ENCODE measurements around the gene JUNB.
"Not testable (repeated sequence)": the region's sequence is repeated elsewhere in the genome, so short reads cannot be mapped to it uniquely, and the experiment has no call there.

JUNB gene

GRCh38 chr19:12788682-12789097 lies 2.6 kb upstream of the JUNB start:
- DNase-seq (ENCODE audit: extremely low read depth in 1 of 2, low read depth in 1 of 2) = no peak

GRCh38 chr19:12789098-12789903 lies 2.0 kb upstream of the JUNB start:
- DNase-seq (ENCODE audit: extremely low read depth in 1 of 2, low read depth in 1 of 2) = no peak

- peak; percentile 87 to 89 for DNase-seq (ENCODE audit: extremely low read depth in 1 of 2, low read depth in 1 of 2)
Observed at GRCh38 chr19:12789904-12790619, 1.2 kb upstream of the JUNB start.

- DNase-seq (ENCODE audit: extremely low read depth in 1 of 2, low read depth in 1 of 2) = no peak
Observed at GRCh38 chr19:12790628-12791344, 500 bp upstream of the JUNB start.

DNA sequence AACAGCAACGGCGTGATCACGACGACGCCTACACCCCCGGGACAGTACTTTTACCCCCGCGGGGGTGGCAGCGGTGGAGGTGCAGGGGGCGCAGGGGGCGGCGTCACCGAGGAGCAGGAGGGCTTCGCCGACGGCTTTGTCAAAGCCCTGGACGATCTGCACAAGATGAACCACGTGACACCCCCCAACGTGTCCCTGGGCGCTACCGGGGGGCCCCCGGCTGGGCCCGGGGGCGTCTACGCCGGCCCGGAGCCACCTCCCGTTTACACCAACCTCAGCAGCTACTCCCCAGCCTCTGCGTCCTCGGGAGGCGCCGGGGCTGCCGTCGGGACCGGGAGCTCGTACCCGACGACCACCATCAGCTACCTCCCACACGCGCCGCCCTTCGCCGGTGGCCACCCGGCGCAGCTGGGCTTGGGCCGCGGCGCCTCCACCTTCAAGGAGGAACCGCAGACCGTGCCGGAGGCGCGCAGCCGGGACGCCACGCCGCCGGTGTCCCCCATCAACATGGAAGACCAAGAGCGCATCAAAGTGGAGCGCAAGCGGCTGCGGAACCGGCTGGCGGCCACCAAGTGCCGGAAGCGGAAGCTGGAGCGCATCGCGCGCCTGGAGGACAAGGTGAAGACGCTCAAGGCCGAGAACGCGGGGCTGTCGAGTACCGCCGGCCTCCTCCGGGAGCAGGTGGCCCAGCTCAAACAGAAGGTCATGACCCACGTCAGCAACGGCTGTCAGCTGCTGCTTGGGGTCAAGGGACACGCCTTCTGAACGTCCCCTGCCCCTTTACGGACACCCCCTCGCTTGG lies 966 bp downstream of the JUNB start:
- no peak for DNase-seq (ENCODE audit: extremely low read depth in 1 of 2, low read depth in 1 of 2)

DNA sequence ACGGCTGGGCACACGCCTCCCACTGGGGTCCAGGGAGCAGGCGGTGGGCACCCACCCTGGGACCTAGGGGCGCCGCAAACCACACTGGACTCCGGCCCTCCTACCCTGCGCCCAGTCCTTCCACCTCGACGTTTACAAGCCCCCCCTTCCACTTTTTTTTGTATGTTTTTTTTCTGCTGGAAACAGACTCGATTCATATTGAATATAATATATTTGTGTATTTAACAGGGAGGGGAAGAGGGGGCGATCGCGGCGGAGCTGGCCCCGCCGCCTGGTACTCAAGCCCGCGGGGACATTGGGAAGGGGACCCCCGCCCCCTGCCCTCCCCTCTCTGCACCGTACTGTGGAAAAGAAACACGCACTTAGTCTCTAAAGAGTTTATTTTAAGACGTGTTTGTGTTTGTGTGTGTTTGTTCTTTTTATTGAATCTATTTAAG lies 1.6 kb downstream of the JUNB start:
- no peak for DNase-seq (ENCODE audit: extremely low read depth in 1 of 2, low read depth in 1 of 2)

DNA sequence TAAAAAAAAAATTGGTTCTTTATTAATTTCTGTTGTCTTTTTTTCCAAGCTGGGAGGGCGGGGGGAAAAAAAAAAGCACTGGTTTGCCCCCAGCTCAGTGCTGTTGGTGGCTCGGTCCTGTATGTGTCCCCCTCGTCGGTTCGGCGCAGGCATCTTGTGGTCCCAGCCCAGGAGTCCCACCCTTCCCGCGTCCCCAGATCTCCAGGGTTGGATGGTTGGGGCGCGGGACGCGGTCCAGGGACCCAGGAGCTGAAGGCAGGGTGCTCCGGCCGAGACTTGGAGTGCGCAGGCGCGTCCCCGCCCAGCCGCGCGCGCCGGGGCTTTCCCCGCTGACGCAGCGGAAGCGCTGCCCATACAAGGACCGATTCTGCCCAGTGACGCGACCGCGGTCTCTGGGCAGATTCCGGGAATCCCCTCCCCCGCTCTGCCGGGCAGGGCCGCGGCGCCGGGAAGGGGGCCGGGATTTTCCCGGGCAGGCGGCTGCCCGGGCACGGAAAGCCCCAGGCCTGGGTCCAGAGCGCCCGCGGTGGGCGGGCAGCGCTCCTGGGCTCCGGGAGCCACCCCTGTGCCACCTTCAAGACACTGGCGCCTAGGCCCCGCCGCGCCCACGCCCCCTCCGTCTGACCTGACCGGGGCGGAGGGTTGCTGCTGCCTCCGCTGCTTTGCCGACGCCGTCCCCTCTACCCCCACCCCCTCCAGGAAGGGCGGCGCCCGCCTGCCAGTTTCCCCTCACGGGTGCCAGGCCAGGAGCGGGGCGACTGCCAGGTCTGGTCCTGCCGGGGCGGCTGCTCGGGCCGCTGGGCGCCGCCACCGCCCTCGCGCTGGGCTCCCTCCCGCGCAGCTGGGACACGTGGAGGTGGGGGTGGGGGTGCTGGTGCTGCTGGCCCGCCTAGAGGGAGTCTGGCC lies 2.3 kb downstream of the JUNB start:
- DNase-seq (ENCODE audit: extremely low read depth in 1 of 2, low read depth in 1 of 2) = peak; percentile 86 to 90

GRCh38 chr19:12794196-12794941 lies 3.1 kb downstream of the JUNB start:
- no peak for DNase-seq (ENCODE audit: extremely low read depth in 1 of 2, low read depth in 1 of 2)

DNA sequence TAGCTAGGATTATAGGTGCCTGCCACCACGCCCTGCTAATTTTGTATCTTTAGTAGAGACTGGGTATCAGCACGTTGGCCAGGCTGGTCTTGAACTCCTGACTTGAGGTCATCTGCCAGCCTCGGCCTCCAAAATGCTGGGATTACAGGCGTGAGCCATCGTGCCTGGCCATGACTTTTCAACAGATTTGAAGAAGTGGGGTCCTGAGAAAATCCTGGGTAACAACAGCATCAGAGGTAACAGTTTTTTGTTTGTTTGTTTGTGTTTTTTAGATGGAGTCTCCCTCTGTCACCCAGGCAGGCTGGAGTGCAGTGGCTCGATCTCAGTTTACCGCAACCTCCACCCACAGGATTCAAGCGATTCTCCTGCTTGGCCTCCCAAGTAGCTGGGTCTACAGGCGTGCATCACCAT lies 3.7 kb downstream of the JUNB start:
- no peak for DNase-seq (ENCODE audit: extremely low read depth in 1 of 2, low read depth in 1 of 2)

DNA sequence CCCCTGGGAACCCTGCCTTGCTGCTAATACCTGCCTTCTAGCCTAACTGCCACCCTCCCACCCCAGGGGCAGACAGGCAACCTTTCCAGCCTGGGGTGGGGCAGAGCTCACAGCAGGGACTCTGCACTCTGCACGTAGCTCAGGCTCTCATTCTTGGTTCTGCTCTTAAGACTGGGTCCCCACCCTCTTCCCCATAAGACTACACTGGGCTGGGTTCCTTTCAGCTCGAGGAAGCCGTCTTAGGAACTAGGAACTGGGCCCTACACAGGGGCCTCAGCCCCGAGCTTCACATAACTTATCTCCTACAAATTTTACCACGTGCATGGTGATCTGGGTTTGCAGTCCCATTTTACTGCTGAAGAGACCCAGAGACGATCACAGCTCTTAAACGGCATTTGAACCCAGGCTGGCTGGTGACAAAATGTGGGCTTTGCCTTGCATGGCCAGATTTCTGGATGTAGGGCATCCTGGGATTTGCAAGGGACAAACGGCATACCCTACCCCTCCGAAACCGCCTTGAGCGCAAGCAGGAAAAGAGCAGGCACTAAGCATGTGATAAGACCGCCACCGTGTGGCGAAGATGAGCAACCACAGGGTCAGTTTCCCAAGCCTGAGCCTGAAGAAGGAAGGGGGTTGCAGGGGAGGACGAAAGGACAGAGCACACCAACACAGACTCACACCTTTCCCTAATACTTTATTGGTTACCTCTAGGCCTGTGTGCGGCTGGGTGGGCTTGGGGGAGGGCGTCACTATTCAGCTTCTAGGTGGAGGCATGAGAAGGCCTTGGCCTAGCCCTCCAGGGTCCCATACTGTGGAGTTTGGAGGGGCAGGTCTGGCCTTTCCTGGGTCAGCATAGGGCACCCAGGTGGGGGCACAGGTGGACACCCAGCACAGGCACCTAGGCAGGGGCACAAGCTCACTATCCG lies 5.1 kb downstream of the JUNB start:
- peak in 1 of 2 donors; percentile 62 for DNase-seq (ENCODE audit: extremely low read depth in 1 of 2, low read depth in 1 of 2)

GRCh38 chr19:12797141-12797587 lies 5.9 kb downstream of the JUNB start:
- no peak for DNase-seq (ENCODE audit: extremely low read depth in 1 of 2, low read depth in 1 of 2)

DNA sequence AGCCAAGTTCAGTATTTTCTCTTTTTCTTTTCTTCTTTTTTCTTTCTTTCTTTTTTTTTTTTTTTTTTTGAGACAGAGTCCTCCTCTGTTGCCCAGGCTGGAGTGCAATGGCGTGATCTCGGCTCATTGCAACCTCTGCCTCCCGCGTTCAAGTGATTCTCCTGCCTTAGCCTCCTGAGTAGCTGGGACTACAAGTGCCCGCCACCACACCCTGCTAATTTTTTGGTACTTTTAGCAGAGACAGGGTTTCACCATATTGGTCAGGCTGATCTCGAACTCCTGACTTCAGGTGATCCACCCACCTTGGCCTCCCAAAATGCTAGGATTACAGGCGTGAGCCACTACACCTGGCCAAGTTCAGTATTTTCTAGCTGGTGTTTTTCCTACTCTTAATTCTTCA lies 6.3 kb downstream of the JUNB start:
- not testable (repeated sequence) for DNase-seq (ENCODE audit: extremely low read depth in 1 of 2, low read depth in 1 of 2)

- DNase-seq (ENCODE audit: extremely low read depth in 1 of 2, low read depth in 1 of 2) = no peak
Observed at GRCh38 chr19:12799742-12800465, 8.6 kb downstream of the JUNB start.

DNA sequence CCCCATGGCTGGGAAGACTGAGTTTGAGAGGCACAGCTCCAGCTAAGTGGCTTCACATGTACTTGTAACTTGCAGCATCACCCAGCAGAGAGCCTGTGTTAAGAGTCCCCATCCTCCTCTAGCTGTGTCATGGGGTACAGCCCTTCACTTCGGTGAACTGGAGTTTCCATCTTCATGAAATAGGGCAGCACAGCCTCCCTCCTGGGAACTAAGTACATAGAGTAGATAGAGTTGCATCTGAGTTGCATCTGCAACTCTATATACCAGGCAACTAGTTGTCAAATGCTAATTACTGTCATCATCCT lies 9.1 kb downstream of the JUNB start:
- DNase-seq (ENCODE audit: extremely low read depth in 1 of 2, low read depth in 1 of 2) = no peak

- DNase-seq (ENCODE audit: extremely low read depth in 1 of 2, low read depth in 1 of 2) = no peak
Observed at GRCh38 chr19:12800923-12801465, 9.7 kb downstream of the JUNB start.

DNA sequence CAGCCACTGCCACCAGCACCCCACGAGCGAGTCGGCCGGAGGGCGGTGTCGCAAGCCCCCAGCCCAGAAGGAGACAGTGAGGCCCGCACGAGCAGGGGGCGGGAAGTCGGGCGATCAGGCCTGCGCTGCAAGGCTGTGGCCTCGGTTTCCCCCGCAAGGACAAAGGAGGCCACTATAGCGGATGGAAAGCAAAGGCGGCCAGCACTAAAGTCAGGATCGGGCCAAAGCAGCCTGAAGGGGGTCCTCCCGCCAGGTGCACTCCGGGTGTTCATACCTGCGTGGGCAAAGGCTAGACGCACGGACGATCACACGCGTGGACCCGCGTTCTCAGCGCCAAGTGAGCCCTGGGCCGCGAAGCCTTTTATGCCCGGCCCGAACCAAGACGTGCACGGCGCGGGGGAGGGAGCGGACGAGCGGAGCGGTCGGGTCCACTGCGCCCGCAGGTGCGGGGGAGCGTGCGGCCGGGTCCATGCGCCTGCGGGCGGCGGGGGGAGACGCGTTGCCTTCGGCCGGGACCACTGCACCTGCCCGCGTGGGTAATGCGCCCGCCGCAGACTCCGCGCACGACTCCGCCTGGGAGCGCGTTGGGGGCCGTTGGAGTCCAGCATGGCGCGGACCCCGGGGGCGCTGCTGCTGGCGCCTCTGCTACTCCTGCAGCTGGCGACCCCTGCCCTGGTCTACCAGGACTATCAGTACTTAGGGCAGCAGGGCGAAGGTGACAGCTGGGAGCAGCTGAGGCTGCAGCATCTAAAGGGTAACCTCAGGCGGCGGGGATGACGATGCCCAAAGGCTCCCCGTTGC lies 10.4 kb downstream of the JUNB start, which contains the start of the genes PRDX2 and THSD8:
Gene PRDX2, minus strand, starts transcription at position 335 of the 801 bp plus-strand sequence. CDS start 539 bp downstream, outside the sequence.
Gene THSD8, plus strand, starts transcription at position 604 of the 801 bp plus-strand sequence. Its CDS starts 3 bp downstream, at position 607.
- peak in 1 of 2 donors; percentile 64 for DNase-seq (ENCODE audit: extremely low read depth in 1 of 2, low read depth in 1 of 2)
